ENCODE measurements around the gene PARD6B. TPM values are rescaled to one million over a fixed set of nuclear protein-coding genes. Genes with fewer than 3 reads are reported as not detected.
"Not testable (repeated sequence)": the region's sequence is repeated elsewhere in the genome, so short reads cannot be mapped to it uniquely, and the experiment has no call there.

The PARD6B gene, protein sequence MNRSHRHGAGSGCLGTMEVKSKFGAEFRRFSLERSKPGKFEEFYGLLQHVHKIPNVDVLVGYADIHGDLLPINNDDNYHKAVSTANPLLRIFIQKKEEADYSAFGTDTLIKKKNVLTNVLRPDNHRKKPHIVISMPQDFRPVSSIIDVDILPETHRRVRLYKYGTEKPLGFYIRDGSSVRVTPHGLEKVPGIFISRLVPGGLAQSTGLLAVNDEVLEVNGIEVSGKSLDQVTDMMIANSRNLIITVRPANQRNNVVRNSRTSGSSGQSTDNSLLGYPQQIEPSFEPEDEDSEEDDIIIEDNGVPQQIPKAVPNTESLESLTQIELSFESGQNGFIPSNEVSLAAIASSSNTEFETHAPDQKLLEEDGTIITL
- total RNA-seq, result 27.0 TPM

DNA sequence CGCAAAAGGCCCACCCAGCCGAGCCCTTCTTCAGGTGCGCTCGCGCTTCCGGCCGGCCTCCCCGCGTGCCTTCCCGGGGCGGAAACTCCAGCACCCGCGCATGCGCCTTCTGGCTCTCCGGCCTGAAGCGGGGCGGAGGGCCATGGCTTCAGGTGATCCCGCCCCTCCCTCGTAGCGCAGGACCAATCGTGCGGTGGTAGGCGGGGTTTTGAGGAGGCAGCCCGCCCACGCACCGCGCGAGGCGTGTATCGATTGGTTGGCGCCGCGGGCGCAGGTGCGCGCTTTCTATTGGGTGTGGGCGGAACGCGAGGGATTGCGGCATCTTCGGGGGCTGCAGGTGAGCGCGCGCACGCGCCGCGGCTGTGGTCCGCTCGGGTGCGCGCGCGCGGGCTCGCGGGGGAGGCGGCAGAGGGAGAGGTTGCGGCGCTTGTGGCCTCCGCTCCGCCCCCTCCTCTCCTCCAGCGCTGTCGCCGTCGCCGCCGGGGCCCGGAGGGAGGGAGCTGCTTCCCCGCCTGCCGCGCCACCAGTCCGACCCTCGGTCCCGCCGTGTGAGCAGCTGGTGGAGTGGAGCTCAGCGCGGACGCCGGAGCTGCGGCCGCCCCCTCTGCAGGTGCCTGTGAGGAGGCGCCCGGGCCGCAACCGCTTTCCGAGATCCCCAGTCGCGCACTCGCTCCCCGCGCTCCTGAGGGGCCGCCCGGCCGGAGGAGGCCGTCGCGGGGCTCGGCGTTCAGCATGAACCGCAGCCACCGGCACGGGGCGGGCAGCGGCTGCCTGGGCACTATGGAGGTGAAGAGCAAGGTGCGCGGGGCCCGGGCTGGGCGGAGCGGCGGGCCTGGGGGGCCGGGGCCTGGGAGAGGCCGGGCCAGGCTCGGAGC lies at the start of gene PARD6B:
TSS of gene PARD6B (plus strand) at position 526 of the 875 bp plus-strand sequence. CDS start at position 733, 207 bp downstream.
- DNase-seq (ENCODE audit: low spot score), result peak; percentile 97

DNA sequence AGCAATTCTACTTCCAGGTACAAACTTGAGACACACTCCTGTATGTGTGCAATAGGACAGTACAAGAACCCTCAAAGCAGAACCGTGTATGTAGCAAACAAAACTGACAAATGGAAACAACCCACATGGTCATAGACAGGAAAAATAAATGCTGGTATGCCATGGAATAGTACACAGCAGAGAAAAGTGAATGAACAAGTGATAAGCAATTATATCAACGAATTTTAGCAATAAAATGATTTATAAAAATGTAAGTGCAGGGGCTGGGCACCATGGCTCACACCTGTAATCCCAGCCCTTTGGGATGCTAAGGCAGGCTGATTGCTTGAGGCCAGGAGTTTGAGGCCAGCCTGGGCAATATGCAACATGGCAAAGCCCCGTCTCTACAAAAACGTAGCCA lies 49.3 kb upstream of the PARD6B start:
- DNase-seq (ENCODE audit: low spot score), result no peak

DNA sequence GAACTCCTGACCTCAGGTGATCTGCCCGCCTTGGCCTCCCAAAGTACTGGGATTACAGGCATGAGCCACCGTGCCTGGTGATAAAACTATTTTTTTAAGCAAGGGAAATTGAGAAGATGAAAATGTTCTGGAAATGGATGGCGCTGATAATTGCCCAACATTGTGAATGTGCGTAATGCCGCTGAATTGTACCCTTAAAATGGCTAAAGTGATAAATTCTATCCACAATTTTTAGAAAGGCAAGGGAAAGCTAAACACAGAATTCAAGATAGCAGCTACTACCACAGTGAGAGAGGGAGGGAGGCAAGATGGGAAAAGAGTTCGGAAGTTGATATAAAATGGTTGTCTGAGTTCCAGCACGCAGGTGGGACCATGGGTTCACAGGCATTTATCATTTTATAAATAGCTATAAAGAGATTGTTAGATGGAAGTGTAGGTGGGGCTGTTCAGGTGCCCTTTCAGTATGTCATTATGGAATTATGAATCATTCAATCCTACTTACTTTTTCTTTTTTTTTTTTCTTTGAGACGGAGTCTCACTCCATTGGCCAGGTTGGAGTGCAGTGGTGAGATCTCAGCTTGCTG lies 48.3 kb upstream of the PARD6B start:
- DNase-seq (ENCODE audit: low spot score), result no peak

DNA sequence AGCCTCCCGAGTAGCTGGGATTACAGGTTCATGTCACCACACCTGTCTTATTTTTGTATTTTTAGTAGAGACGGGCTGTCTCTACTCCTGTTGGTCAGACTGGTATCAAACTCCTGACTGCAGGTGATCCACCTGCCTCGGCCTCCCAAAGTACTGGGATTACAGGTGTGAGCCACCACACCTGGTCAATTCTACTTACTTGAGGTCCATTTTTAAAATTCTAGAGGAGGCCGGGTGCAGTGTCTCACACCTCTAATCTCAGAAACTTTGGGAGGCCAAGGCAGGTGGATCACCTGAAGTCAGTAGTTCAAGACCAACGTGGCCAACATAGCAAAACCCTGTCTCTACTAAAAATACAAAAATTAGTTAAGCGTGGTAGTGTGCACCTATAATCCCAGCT lies 47.8 kb upstream of the PARD6B start:
- no peak for DNase-seq (ENCODE audit: low spot score)

DNA sequence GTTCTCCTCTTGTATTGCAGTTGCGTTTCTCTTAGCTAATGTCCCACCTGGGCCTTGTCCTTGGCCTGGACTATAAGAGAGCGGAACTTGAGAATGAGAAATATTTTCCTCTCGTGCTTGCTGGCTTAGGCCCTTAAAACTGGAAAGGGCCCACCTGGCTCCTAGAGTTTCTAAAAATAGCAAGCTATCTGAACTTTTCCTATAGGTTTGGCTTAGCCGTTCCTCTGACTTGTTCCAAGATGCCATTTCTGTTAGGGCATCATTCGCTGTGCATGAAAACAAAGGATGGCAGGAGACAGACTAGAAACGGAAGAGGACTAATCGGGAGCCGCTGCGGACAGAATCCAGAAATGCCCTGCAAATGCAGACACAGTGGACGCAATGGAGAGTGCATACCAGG lies 44.6 kb upstream of the PARD6B start:
- no peak for DNase-seq (ENCODE audit: low spot score)

DNA sequence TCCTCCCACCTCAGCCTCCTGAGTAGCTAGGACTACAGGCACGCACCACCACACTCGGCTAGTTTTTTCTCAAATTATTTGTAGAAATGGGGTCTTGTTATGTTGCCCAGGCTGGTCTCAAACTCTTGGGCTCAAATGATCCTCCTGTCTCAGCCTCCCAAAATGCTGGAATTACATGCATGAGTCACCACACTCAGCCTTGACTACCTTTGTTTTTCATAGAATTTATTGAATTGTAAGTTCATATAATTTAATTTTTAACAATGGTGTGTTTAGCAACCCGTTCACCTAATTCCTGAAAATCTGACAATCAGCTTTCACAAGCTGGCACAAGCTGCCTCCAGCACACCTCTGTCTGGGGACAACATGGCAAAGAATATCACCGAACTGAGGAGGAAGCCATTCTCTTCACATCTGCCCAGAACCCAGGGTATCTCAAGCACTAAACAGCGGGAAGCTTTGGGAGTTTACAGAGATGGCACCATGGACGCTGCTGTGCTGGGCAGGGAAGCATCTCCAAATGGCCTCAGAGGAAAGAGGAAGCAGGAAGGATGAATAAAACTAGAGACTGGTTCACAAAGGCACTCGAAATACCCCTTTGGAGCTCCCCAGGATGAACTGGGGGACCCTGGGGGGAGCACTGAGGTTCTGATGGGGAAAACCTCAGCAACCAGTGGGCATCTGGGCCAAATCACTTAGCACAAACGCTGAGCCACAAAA lies 43.0 kb upstream of the PARD6B start:
- DNase-seq (ENCODE audit: low spot score), result no peak

DNA sequence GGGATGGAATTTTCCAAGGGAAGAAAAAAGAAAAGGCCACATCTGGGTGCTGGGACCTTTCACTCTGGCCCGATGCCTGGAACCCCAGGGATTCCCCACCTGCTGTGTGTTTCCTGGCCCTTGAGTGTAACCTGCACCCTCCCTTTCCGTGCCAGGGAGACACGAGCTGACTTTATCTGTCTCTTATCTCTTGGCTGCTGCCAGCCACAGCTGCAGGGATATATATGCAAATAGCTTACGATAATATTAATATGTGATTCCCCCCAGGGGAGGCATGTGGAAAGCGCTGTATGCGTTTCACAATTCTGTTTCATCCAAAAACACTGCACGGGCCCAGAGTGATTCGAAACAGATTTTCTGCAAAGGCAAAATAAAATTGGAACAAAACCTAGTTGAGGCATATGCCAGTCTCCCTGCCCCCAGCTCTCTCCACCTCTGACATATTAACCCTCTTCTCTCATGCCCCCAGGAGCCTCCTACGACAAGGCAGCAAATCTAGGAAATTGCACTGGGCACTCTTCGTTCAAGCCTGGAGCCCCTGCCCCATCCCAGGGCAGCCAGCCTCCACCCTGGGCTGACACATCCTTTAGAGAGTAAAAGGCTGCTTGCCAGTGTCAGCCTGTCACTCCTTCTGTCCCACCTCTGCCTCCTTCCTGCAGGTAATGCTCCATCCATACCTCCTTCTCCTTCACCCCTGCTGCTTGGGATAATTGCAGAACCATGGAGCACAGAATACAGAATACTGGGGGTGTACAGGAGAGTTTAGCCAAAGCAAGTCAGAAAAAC lies 41.3 kb upstream of the PARD6B start:
- DNase-seq (ENCODE audit: low spot score), result no peak

DNA sequence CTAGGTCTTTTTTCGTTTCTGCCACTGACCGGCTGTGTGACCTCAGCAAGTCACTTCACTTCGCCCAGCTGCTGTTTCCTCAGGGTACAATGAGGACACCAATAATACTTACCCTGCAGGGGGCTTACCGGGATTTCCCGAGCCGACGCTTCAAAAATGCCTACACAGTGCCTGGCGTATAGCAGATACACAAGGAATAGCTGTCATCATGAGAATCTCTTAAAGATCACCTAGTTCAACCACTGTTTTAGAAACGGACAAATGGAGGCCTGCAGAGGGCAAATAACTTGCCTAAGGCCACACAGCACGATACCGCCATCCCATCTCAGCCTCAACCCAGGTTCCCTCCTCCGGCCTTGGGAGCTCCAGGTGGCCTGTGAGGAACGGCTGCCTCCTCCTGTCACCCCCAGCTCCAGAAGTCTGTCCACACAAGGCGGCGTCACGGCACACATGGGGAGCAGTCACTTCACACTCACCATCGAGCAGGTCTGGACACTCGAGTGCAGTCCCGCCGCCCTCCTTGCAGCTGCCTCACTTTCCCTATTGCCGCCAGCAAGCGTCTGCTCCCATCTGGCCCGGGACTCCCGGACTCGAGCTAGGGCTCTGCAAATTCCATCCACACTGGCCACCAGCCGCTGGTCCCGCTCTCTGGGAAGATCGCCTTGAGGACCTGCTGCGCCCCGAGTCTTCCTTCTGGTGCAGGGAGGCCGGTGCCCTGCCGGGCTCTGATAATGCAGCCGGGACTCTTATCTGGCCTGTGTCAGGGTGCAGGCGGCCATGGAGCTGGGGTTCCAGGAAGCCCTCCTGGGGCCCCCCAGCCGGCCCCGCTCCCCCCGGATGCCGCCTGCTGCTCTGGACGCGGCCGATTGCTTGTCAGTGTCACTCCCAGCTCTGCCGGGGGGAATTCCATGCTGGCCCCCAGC lies 40.5 kb upstream of the PARD6B start, which contains the start of gene RIPOR3:
TSS of gene RIPOR3 (minus strand) at position 893 of the 923 bp plus-strand sequence. CDS start at position 479, 414 bp downstream.
- DNase-seq (ENCODE audit: low spot score), result no peak

DNA sequence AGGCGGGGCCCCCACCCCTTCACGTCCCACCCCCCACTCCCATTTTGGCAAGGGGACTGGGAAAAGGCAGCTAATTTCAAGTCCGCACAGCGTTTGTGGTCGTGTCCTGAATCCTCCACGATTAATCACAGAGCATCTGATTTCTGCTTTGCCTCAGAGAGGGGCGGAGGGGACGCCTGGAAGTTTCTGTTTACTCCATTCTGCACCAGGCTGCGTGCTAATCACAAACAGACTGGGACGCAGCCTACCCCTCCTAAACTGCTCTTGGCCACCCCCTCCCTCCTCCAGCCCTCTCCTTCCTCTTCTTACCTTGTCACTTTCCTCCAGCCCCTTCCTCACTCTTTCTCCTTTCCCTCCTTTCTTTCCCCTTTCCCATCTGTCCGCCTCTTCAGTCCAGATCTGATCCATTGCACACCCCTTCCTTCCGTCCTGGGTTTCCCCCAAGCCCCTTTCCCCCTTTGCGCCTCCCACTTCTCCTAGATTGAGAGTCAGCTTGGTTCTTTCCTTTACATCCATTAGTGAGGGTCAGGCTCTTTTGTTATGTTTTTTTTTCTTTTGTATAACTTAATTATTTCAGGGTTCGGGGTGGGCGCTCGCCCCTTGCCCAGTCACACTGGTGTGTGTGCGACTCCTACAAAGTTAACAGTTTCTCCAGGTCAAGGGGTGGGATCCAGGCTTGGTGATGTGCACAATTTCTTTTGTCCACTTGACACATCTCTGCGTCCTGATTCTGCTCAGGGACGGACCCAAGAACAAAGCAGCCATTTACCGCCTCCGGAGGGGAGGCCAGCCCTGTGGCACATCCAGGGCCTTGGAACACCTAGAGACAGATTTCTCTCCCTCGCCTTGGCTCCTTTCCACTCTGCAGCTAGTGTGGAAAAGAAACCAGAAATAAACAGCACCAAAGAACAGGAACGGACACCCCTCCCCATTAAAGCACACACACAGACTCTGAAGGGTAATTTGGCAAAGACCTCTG lies 39.5 kb upstream of the PARD6B start:
- DNase-seq (ENCODE audit: low spot score), result no peak

DNA sequence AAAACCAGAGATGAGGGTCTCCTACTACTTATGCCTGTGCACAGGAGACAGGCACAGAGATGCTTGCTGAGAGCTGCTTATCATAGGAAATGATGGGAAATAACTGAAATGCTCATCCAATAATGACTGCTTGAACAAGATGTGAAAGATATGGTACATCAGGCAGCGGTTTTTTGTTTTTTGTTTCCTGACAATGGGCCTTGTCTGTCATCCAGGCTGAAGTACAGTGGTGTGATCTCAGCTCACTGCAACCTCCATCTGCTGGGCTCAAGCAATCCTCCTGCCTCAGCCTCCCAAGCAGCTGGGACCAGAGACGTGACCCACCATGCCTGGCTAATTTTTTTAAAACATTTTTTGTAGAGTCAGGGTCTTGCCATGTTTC lies 38.8 kb upstream of the PARD6B start:
- no peak for DNase-seq (ENCODE audit: low spot score)

DNA sequence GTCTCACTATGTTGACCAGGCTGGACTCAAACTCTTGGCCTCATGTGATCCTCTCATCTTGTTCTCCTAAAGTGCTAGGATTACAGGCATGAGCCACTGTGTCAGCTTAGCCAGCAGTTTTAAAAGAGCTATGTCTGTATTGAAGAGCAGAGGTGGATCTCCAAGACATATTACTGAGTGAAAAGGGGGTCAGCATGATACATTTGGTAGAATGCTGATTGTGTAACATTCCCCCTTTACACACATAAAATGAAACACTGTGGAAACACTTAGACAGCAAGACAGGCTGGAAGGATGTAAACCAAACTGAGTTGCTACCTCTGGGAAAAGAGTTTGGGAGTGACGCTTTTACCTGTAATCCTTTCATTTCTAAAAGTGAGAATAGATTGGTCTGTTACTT lies 38.4 kb upstream of the PARD6B start:
- DNase-seq (ENCODE audit: low spot score), result no peak

DNA sequence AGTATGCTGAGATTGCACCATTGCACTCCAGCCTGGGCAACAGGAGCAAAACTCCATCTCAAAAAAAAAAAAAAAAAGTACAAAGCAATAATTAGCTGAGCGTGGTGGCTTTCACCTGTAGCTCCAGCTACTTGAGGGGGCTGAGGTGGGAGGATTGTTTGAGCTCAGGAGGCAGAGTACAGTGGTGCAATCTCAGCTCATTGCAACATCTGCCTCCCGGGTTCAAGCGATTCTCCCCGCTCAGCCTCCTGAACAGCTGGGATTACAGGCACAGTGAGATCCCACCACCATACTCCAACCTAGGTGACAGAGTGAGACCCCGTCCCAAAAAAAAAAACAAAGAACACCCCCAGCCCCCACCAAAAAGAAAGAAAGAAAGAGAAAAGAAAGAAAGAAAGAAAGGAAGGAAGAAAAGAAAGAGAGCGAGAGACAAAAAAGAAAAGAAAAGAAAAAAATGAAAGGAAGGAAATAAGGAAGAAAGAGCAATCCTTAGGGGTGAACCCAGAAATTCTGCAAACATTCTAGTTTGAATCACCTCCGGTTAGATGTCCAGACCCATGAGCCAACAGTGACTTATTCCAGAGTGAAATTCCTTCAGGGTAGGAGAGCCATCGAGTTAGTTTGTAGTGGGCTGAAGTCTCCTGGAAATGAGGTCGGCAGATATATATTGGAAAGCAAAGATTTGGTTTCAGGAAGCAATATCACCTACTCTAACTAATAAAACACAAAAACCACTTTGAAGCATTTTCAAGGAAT lies 36.8 kb upstream of the PARD6B start:
- DNase-seq (ENCODE audit: low spot score), result no peak

DNA sequence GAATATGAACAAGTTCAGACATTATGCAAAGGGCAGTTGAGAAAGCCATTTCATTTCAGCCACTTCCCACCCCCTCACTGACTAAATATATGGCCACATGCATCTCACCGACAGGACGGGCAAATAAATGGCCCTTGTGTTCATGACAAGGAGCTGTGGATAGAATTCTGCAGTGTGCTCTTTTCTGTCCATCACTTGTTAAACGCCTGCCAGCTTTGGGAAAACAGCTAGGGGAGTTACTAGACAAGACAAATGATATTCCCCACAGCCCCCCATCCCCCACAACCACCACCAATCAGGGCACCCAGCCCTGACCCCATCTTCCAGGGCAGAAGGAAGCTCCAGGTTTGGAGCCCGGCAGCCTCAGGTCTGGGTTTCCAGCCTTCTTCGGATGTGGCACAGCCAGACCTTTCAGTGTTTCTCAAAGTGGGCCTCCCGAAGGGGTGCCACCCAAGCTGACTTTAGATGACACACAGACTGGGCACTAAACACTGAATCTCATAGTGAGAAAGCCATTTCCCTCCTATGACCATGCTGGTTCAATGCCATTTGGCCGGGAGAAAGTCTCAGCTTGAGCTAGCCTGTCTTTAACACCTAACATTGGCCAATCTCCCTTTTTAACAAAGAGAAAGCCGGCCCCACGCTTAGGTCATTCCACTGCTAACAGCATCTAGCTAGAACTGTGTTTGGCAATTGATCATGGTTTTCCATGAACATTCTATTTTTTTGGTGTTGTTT lies 36.1 kb upstream of the PARD6B start:
- no peak for DNase-seq (ENCODE audit: low spot score)

DNA sequence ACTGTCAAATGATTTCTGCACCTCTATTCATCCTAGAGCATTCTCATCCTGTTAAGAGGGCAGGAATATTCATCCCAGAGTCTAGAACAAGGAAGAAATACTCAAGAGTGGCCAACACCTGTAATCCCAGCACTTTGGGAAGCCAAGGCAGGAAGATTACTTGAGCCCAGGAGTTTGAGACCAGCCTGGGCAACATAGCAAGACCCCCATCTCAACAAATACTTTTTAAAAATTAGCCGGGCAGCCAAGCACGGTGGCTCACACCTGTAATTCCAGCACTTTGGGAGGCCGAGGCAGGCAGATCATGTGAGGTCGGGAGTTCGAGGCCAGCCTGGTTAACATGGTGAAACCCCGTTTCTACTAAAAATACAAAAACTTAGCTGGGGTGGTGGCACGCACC lies 33.1 kb upstream of the PARD6B start:
- not testable (repeated sequence) for DNase-seq (ENCODE audit: low spot score)

DNA sequence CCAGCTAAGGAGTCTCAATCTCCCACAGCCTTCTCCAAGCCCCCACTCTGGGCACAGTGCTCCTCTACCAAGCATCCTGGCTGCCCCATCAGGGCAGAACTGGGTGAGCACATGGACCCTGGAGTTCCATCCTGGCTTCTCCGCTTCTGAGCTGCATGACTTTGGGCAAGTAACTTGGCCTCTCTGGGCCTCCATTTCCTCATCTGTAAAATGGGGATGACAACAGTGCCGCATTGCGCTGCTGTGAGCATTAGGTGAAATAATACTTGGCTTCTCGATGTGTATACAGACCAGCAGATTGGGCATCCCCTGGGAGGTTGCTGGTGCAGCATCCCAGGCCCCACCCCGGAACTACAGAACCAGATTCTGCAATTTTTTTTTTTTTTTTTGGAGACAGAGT lies 31.7 kb upstream of the PARD6B start:
- no peak for DNase-seq (ENCODE audit: low spot score)

DNA sequence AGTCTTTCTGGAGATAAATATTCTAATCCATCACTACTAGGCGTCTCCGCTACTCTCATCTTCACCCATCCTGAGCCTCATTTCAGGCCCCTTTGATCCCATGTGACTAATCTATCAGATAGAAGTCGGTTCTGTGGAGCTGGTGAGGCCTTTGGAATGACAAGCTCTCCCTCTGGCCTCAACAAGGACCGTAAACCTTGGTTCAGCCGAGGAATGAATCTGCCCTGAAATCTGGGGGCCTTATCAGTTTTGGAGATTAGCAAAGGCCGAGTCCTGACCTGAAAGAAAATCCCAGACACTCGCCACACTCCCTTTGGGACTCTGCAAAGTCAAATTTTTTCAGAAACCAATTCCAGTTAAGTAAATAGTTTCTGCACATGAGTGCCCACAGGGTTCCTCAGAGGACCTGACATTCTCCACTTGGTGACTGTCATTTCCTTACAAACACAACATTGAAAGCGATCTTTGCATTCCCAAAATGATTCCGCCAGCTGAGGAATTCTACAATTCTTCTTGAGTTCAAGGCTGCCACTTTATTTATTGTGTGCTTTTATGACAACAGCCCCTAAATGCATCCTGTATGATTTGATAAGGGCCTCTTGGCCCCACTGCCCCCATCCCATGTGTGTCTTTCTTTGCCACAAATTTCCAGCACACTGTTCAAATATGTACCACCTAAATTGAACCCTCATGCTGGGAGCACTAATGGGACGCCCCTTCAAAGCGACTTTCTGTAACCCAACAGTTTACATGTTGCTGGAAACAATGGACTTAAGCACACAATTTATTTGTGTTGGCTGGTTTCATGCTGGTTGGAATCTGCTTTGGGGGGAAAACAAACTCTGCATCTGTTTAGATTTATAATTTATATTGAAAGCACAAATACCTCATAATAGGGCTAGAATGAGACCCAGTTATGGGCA lies 30.1 kb upstream of the PARD6B start:
- DNase-seq (ENCODE audit: low spot score), result no peak
